Esophagus mucosa (tissue), 1 donor: ENCODE measurements around the gene MAPK1. TPM values are rescaled to one million over a fixed set of nuclear protein-coding genes. Genes with fewer than 3 reads are reported as not detected.
"Not testable (repeated sequence)": the region's sequence is repeated elsewhere in the genome, so short reads cannot be mapped to it uniquely, and the experiment has no call there.

Experiments used
- ATAC-seq: fragments of 200-7000 bp; cut with Tn5 transposase; one replicate; pipeline ENCODE4 v1.9.1; 2020
- total RNA-seq: library from RNA; stranded (reverse); gene quantifications from one replicate; pipeline ENCODE4 v1.2.4, GENCODE V29; 2023
- donor health status: DM: yes; HTN: yes; CAD: no.

Gene MAPK1
- total RNA-seq, 1 donor from 2014 or later: 112 TPM

DNA sequence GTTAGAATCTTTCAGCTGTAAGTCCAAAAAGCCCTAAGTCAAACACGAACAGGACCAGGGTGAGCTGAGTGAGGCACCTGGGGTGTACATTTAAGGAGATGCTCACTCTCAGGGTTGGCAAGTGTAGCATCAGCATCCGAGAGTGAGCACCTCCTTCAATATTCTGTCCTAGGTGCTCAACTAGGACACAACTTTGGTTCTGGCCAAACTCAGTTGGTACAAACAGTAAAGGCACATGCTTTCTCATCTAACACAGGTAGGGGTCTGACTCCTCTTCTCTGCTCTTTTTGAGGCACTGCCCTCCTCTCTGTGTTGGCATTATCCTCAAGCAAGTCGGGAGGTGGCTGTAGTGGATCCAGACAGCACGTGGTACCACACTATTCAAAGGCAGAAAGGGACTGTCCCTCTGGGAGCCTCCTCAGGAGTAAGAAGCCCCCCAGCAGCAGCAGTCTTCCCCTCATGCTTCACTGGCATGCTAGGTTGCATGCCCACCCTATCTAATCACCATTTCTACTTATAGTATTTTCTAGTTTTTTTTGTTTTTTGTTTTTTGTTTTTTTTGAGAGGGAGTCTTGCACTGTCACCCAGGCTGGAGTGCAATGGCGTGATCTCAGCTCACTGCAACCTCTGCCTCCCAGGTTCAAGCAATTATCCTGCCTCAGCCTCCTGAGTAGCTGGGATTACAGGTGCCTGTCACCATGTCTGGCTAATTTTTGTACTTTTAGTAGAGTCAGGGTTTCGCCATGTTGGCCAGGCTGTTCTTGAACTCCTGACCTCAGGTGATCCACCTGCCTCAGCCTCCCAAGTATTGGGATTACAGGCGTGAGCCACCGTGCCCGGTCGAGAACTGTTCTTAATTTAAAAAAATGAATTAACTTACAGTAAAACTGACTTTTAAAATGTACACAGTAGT, 14.7 kb upstream of the MAPK1 start:
- ATAC-seq: no peak

DNA sequence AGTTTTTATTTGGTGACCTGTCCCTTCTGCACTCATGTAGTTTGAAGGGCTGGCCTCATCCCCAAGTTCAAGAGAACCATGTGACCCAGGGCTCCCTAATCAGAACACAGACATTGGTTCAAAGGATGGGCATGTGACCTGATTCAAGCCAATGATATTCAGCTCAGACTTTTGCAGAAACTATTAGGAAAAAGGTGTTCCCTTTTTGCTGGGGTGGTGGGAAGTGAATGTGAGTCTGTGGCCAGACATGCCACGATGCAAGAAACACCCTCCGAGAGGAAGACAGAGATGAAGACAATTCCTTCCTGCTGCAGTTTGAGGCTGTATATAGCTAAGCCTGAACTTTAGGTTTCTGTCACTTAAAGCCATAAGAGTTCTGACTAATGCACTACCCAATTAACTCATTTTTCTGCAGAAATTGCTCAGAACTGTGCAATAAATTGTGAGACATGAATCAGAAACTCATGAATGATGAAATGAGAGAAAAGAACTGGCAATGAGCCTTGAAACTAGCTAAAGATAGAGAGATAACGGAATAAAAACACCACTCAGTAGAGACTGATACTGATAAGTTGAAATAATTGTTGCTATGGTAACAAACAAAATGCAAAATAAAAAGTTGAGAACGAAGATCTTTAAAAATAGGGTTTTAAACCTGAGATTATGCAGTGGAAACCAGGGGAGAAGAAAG, 9.2 kb upstream of the MAPK1 start:
- no peak for ATAC-seq

DNA sequence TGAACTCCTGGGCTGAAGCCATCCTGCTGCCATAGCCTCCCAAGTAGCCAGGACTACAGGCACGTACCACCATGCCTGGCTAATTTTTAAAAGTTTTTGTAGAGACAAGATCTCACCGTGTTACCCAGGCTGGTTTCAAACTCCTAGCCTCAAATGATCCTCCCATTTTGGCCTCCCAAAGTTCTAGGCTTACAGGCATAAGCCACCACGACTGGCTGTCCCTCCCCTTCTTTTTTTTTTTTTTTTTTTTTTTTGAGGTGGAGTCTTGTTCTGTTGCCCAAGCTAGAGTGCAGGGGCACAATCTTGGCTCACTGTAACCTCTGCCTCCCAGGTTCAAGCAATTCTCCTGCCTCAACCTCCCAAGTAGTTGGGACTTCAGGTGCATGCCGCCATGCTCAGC, 7.5 kb upstream of the MAPK1 start:
- ATAC-seq: not testable (repeated sequence)

DNA sequence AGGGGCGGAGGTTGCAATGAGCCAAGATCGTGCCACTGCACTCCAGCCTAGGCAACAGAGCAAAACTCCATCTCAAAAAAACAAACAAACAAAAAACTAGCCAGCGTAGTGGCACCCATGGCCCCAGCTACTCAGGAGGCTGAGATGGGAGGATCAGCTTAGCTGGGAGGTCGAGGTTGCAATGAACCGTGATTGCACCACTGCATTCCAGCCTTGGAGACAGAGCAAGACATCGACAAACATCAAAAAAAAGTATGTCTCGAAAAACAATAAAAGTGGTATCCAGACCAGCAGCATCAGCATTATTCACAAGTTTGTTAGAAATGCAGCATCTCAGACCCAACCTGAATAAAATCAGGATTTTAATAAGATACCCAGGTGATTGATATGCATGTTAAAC, 6.2 kb upstream of the MAPK1 start:
- ATAC-seq: no peak

DNA sequence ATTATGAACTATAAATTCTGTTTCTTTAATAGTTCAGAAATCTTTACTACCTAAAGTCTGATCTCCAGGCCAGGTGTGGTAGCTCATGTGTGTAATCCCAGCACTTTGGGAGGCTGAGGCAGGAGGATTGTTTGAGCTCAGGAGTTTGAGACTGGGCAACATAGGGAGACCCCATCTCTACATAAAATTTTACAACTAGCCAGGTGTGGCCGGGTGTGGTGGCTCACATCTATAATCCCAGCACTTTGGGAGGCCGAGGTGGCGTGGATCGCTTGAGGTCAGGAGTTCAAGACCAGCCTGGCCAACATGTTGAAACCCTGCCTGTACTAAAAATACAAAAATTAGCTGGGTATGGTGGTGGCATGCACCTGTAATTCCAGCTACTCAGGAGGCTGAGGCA, 5.3 kb upstream of the MAPK1 start:
- not testable (repeated sequence) for ATAC-seq

DNA sequence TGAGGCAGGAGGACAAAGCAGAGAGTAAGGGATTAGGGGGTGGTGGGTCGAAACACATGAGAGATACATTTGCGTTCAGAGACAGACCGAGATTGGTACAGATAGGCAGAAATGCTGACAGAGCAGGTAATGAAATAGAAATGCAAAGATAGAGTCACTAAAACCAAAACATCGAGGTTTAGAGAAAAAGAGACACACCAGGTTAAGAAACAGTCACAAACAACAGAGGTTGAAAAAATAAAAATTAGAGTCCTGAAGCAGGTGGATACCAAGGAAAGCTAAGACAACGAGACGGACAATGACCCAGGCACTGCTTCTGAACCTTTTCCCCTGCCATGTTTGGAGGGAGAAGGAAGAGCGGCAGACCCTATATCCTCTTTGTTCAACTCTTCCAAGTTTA, 1.2 kb upstream of the MAPK1 start:
- no peak for ATAC-seq

DNA sequence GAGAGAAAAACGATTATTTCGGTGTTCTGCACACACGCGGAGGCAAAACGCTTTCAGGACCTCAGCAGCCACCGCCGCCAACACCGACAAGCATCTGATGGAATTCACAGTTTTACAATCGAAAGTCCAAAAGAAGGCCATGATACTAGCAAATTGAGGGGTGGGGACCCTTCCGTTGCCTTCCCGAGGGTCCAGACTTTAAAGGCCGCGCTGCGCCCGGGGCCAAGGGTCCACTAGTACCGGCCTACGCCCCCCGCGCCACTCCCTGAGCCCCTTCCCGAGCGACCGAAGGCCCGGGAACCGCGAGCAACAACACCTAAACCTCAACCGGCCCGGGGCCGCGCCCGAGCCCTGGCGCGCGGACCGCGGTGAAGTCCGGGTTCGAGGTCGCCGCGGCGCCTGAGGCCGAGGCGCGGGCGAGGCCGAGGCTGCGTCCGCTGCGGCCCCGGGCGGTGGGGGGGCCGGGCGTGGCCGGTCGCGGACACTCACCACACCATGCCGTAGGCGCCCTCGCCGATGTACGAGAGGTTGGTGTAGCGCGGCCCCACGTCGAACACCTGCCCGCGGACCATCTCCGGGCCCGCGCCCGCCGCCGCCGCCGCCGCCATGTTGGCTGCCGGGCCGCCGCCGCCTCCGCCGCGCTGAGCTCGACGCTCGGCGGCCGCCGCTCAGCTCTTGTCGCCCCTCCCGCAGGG, 465 bp downstream of the MAPK1 start:
- ATAC-seq: peak; percentile 33

DNA sequence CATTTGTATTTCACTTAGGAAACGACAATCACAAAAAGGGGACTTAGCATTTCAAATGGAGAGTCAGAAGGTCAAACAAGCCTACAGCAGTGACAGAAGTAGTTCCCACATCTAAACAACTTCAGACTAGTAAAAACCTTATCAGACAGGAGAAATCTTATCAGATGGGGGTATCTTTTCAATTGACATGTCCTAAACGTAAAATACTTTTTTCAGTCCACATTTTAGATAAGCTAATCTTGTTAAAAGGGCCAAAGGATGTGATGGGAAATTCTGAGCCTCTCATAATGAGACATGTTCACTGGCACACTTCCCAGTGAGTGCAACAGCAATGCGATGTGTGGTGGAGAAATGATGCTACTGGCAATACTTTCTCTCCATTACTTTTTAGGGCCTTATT, 2.4 kb downstream of the MAPK1 start:
- no peak for ATAC-seq

DNA sequence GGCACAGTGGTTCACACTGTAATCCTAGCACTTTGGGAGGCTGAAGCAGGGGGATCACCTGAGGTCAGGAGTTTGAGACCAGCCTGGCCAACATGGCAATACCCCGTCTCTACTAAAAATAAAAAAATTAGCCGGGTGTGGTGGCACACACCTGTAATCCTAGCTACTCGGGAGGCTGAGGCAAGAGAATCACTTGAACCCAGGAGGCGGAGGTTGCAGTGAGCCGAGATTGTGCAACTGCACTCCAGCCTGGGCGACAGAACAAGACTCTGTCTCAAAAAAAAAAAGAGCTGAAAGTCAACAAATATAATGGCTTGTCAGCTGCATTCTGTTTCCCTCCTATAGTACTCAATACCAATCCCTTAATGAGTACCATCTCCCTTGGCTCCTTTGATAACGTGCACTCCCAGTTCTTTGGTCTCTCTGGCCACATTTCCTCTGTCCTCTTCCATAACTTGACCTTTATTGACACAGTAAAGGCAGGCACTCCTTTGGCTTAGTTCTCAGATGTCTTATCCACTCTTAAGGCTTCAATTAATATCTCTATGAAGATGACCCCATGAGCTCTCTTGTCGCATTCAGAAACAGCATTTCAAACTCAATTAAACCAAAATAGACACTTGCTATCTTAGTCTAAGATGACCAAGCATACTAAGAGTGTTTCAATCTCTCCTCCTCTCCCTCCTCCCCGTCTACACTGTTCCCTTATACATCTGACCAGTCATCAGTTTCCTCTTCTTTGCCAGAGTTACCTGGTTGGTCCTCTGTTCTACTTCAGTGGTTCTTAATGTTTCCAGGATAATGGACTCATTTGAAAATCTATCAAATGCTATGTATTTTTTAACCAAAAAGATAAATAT, 4.8 kb downstream of the MAPK1 start:
- ATAC-seq: no peak

DNA sequence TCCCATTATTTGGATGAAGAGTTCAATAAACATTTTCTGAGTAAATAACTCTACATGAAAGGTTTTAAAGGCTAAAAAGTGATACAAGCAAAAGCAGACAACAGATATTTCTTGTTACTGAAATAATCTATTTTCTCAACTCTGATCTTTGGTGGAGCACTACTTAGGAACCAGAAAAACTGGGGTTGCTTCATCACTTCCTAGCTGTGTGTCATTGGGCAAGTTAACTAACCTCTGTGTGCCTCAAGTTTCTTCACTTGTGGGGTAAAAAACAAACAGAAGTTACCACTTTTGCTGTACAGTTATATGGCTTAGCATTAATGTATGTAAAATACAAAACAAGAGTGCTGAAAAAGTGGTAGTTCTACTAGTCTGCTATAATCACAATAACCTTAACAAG, 5.6 kb downstream of the MAPK1 start:
- ATAC-seq: peak; percentile 67

DNA sequence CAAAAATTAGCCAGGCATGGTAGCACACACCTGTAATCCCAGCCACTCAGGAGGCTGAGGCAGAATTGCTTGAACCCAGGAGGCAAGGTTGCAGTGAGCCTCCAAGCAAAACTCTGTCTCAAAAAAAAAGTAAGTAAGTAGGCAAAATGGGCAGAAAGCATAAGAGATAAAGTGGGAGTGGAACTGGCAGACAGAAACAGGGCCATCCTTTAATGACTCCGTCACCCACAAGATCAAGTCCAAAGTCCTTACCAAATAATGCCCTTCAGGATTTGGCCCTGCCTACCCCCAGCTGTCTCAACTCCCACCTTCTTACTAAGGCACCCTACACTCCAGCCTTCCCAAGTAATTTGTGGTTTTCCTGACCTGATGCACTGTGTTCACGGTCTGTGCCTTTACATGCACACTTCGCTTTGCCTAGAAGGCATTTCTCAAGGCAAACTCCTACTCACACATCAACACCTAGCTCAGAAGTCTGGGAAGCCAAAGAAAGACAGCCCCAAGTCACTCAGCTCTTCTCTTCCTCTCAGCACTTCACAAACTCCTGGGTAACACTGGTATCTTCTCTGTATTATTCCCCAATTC, 6.1 kb downstream of the MAPK1 start:
- ATAC-seq: no peak

DNA sequence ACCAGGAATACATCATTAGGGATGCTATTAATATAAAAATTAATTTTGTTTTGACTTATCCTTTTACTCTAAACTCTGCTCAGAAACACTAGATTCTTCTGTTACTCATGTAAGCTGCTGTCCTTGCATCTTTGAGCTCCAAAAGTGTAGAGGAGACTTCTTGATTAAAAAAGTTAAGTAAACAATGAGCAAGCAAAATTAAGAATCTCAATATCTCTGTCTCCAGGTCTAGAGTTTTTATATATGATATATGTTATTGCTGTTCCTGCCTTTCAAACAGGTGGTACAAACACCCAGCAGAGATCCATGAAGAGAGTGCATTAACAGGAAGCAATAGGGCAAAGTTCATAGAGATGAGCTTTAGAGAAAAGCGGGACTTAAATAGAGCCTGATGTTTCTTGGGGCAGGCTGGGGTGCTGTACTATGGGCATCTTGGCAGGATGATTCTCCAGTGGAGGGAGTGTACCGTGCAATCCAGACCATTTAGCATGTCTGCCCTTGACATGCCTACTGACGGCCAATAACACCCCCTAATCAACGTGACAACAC, 6.9 kb downstream of the MAPK1 start:
- ATAC-seq: no peak

DNA sequence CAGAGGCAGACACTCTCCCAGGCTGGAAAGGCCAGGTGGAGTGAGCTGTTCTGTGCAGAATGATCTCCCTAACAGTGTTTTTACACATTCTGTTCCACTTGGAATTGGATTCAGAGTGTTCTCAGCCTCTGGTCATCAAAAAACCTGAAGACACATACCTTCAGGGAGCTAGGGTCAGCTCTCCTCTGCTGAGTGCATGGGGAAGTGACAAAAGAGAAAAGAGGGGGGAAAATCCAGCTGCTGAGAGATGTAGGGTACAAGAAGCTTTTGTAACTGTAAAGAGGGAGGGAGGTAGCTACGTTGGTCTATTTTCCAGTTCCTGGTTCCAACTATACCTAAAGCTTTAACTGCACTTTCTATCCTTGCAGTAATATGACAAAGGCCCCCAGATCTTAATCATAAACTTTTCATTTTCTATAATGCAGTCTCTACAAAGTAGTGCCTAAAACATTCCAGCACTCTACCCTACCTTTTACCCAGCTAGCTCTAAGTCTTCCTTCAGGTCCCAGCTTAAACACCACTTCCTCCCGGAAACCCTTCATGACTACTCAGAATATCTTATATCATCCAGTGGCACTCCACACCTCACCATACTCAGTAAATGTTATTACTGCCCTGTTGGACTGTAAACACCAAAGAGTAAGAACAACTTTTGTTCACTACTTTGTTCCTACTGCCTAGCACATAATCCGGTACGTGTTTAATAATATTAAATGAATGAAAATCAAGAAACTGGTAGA, 9.2 kb downstream of the MAPK1 start:
- no peak for ATAC-seq

DNA sequence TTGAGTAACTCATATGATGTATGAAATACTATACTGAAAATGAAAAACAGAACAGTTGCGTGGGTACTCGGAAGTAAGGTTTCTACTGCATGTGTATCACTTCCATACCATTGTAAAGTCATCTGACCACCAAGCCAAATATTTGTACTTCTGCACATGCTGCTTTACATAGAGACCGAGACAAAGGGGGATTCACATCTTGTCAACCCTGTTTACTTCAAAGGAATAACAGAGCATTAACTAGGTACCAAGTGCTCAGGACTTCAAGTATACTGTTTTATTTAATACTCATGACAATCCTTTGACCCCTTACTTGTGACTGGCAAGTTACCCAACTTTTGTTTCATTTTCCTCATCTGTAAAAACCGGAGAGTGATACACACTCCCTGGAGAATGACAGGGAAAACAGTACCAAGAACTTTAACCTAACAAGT, 9.9 kb downstream of the MAPK1 start:
- no peak for ATAC-seq

DNA sequence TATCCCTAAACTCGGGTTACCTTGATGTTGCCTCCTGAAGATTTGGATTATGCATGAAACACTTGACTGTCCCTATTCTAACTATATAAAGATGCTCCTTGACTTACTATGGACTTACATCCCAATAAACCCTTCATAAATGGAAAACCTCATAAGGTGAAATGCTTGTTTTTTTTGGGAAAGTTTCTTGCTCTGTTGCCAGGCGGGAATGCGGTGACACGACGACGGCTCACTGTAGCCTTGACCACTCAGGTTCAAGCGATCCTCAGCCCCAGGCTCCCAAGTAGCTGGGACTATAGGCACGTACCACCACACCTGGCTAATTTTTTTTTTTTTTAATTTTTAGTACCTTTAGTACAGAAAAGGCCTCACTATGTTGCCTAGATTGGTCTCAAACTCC, 10.6 kb downstream of the MAPK1 start:
- ATAC-seq: no peak

DNA sequence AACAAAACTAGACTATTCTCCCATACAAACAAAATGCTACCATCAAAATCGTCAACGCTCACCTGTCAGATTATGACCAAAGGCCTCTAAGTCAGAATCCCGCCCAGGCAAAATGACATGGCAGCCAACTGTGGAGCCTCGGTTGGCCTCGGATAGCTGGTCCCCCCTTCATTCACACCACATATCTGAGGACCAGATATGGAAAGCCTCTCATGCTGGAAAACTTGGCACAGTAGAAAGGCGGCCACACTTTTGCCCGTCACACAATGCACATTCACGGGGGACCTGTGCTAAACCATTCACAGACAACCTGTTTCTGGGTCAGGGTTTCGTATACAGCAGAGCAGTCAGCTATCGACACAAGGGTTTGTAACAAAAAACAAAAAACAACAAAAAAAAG, 11.2 kb downstream of the MAPK1 start:
- no peak for ATAC-seq

DNA sequence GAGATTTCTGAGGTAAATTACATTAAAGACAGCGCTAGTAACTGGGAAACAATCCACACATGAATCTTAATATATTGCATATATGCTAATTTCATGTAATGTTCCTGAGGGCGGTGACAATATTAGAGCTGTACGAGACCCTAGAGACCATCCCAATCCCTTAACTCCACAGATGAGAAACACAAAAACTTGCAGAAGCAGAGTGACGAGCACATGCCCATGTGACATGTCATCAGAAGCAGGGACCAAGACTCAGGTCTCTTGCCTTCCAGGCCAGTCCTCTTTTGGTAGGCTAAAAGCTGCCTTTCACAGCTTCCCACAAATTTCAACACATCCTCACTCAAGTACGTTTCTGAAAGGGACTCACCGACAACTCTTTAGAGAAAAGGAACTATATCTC, 11.8 kb downstream of the MAPK1 start:
- ATAC-seq: no peak

DNA sequence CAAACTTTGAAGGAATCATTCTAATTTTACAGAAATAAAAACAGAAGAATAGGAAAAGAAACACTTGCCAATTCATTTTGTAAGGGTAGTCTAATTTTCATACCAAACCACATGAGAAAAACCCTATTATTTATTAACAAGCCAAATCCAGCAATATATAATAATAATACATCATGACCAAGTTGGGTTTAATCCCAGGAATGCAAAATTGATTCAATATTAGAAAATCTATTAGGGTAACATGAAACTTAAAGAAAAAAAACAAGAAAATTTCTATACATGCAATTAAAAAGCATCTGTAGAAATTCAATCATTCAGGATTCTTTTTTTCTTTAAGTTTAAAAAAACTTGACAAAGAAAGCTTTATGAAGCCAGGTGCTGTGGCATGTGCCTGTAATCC, 16.8 kb downstream of the MAPK1 start:
- no peak for ATAC-seq

DNA sequence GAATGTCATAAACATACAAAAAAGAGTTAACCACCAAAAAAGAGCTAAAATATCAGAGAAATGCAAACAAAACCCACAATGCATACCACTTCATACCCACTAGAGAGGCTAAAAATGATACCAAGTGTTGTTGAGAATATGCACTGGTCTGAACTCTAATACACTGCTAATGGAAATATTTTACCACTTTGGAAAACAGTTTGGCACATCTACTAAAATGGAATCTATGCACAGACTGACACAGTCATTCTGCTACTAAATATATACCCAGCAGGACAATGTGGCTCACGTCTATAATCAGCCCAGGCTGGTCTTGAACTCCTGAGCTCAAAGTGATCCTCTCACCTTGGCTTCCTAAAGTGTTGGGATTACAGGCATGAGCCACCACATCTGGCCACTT, 18.0 kb downstream of the MAPK1 start:
- ATAC-seq: no peak

DNA sequence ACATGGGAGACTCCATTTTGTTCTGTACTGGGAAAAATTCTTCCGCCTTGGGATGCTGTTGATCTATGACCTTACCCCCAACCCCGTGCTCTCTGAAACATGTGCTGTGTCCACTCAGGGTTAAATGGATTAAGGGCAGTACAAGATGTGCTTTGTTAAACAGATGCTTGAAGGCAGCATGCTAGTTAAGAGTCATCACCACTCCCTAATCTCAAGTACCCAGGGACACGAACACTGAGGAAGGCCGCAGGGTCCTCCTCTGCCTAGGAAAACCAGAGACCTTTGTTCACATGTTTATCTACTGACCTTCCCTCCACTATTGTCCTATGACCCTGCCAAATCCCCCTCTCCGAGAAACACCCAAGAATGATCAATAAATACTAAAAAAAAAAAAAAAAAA, 19.4 kb downstream of the MAPK1 start:
- not testable (repeated sequence) for ATAC-seq
